SK-N-SH (cell line): ENCODE data around the gene ESRP2. TPM values are rescaled to one million over a fixed set of nuclear protein-coding genes. Genes with fewer than 3 reads are reported as not detected.
A peak's percentile ranks its signal among the peaks of the same experiment; 100 is the strongest.

Experiments used
- CTCF ChIA-PET: fragments of 300-600, 350-600 bp; formaldehyde crosslinking; extraction: SDS; loops from one replicate; lab custom pipeline; 2021; lab: Yijun Ruan, JAX
- POLR2A ChIA-PET: fragments of 350-600 bp; sonication (Branson Sonifier 250); formaldehyde crosslinking; extraction: SDS; loops from one replicate; lab custom pipeline; 2020; ENCODE audit warnings: antibody characterized with exemption, inconsistent platforms; lab: Yijun Ruan, JAX
- DNase-seq: peaks from one replicate; pipeline ENCODE4 v3.0.0; 2012
- H2AFZ ChIP-seq: fragments of 200-600 bp; sonication (generic); 2 replicates; pipeline ENCODE4 v1.8.1; 2016; ENCODE audit warnings: antibody characterized with exemption, mild to moderate bottlenecking, low read depth
- H3F3A ChIP-seq: fragments of 200-600 bp; sonication (generic); replicated peaks from 2 replicates; pipeline ENCODE3; 2016; ENCODE audit warnings: antibody characterized with exemption, mild to moderate bottlenecking; ENCODE audit not compliant: insufficient read depth
- H3K27ac ChIP-seq, 2 experiments: fragments of 200-500 bp in 1 of 2; fragments of 200-600 bp in 1 of 2; sonication (Bioruptor generic) in 1 of 2; sonication (generic), shearing (Covaris generic) in 1 of 2; 2 replicates each; pipeline versions ENCODE4 v1.5.1 to v1.6.1; 2014 to 2016; ENCODE audit warnings: low read depth in 2 of 2, inconsistent platforms in 1 of 2, low read length in 1 of 2, mild to moderate bottlenecking in 1 of 2, mixed read lengths in 1 of 2
- H3K27me3 ChIP-seq: fragments of 200-600 bp; sonication (generic), shearing (Covaris generic); 2 replicates; pipeline ENCODE4 v1.6.1; 2016; ENCODE audit warnings: mixed run types; ENCODE audit not compliant: insufficient read depth
- H3K36me3 ChIP-seq, 2 experiments: fragments of 200-500 bp in 1 of 2; fragments of 200-600 bp in 1 of 2; sonication (Bioruptor generic) in 1 of 2; sonication (generic) in 1 of 2; replicated peaks in 1 of 2; 2 replicates each; pipeline versions ENCODE3 to v1.5.1; 2014 to 2016; ENCODE audit warnings: low read length in 1 of 2, mild to moderate bottlenecking in 1 of 2; ENCODE audit not compliant: insufficient read depth in 2 of 2, control insufficient read depth in 1 of 2
- H3K4me1 ChIP-seq, 2 experiments: fragments of 200-500 bp in 1 of 2; fragments of 200-600 bp in 1 of 2; sonication (Bioruptor generic) in 1 of 2; sonication (generic), shearing (Covaris generic) in 1 of 2; 2 replicates each; pipeline versions ENCODE4 v1.5.1 to v1.6.1; 2014 to 2016; ENCODE audit warnings: low read depth in 1 of 2, low read length in 1 of 2, mixed run types in 1 of 2; ENCODE audit not compliant: insufficient read depth in 2 of 2, control insufficient read depth in 1 of 2
- H3K4me2 ChIP-seq: fragments of 200-600 bp; sonication (generic), shearing (Covaris generic); 2 replicates; pipeline ENCODE4 v1.6.1; 2017; ENCODE audit warnings: mixed run types
- H3K4me3 ChIP-seq, 2 experiments: fragments of 200-500 bp in 1 of 2; fragments of 200-600 bp in 1 of 2; sonication (Bioruptor generic) in 1 of 2; sonication (generic), shearing (Covaris generic) in 1 of 2; 2 replicates each; pipeline versions ENCODE4 v1.5.1 to v1.8.1; 2014 to 2016; ENCODE audit warnings: low read depth in 2 of 2, inconsistent platforms in 1 of 2, low read length in 1 of 2, mild to moderate bottlenecking in 1 of 2, mixed read lengths in 1 of 2, moderate library complexity in 1 of 2
- H3K79me2 ChIP-seq: fragments of 200-600 bp; sonication (generic); 2 replicates; pipeline ENCODE4 v1.8.1; 2017; ENCODE audit warnings: mild to moderate bottlenecking; ENCODE audit not compliant: insufficient read depth
- H3K9ac ChIP-seq: fragments of 200-600 bp; sonication (generic); 2 replicates; pipeline ENCODE4 v1.6.1; 2017; ENCODE audit warnings: mixed run types
- H3K9me2 ChIP-seq: fragments of 200-600 bp; sonication (generic); 2 replicates; pipeline ENCODE4 v1.6.1; 2017; ENCODE audit warnings: mixed run types
- H3K9me3 ChIP-seq: fragments of 200-600 bp; sonication (generic); 2 replicates; pipeline ENCODE4 v1.6.1; 2017; ENCODE audit warnings: mixed run types, mild to moderate bottlenecking, moderate library complexity
- H4K20me1 ChIP-seq: fragments of 200-600 bp; sonication (generic); 2 replicates; pipeline ENCODE4 v1.6.1; 2017; ENCODE audit warnings: mild to moderate bottlenecking, mixed run types; ENCODE audit not compliant: insufficient read depth
- CHD2 ChIP-seq: fragments of 150-350 bp; IDR thresholded peaks from 2 replicates; pipeline ENCODE4 v1.6.1; 2018; ENCODE audit warnings: low read length; ENCODE audit not compliant: partially characterized antibody
- CTCF ChIP-seq: fragments of 200-600 bp; sonication (generic); IDR thresholded peaks from 2 replicates; pipeline ENCODE4 v1.6.1; 2017; ENCODE audit warnings: antibody characterized with exemption, mild to moderate bottlenecking, moderate library complexity
- ELF1 ChIP-seq: IDR thresholded peaks from 2 replicates; pipeline ENCODE4 v1.4.0; 2012
- EZH2phosphoT487 ChIP-seq: fragments of 200-600 bp; sonication (generic); IDR thresholded peaks from 2 replicates; pipeline ENCODE4 v1.6.1; 2017; ENCODE audit warnings: low read depth, mixed run types, mild to moderate bottlenecking, antibody characterized with exemption, moderate library complexity, borderline replicate concordance
- FOXJ3 ChIP-seq: sonication (generic); formaldehyde crosslinking; IDR thresholded peaks from 2 replicates; pipeline ENCODE4 v1.5.1; 2020; ENCODE audit warnings: mild to moderate bottlenecking, missing genetic modification reagents
- GABPA ChIP-seq: IDR thresholded peaks from 2 replicates; pipeline ENCODE4 v1.4.0; 2012; ENCODE audit warnings: low read depth, mild to moderate bottlenecking
- JUND ChIP-seq: IDR thresholded peaks from 2 replicates; pipeline ENCODE4 v1.4.0; 2012
- MEF2A ChIP-seq: IDR thresholded peaks from 2 replicates; pipeline ENCODE4 v1.4.0; 2012; ENCODE audit warnings: low read depth, borderline replicate concordance
- MXI1 ChIP-seq: IDR thresholded peaks from 2 replicates; pipeline ENCODE4 v1.6.1; 2012; ENCODE audit warnings: mild to moderate bottlenecking, low read depth, low read length, improper control_type of control experiment
- PBX3 ChIP-seq: IDR thresholded peaks from 2 replicates; pipeline ENCODE4; 2012
- POLR2AphosphoS5 ChIP-seq: IDR thresholded peaks from 2 replicates; pipeline ENCODE4 v1.6.1; 2012; ENCODE audit warnings: low read depth, low read length
- RCOR1 ChIP-seq: fragments of 150-350 bp; IDR thresholded peaks from 2 replicates; pipeline ENCODE4 v1.6.1; 2017; ENCODE audit warnings: antibody characterized with exemption, low read length
- REST ChIP-seq: IDR thresholded peaks from 2 replicates; pipeline ENCODE4 v1.6.1; 2012; ENCODE audit warnings: mild to moderate bottlenecking, low read depth, low read length, moderate library complexity
- TAF1 ChIP-seq: IDR thresholded peaks from 2 replicates; pipeline ENCODE4 v1.6.1; 2012; ENCODE audit warnings: low read depth, mild to moderate bottlenecking, low read length, moderate library complexity, borderline replicate concordance
- TCF12 ChIP-seq: IDR thresholded peaks from 2 replicates; pipeline ENCODE4 v1.4.0; 2012
- YY1 ChIP-seq: IDR thresholded peaks from 2 replicates; pipeline ENCODE4 v1.4.0; 2012; ENCODE audit warnings: low read depth, mild to moderate bottlenecking
- WGBS: methylation state at CpG from one replicate; pipeline ENCODE4 v1.1.6; 2017; ENCODE audit warnings: low lambda C conversion rate; 5-methylcytosine and 5-hydroxymethylcytosine counted together
- polyA plus RNA-seq, 3 experiments: library from polyadenylated mRNA; depleted of rRNA; stranded (reverse); fragments of >200 nt; gene quantifications; 2 replicates each; pipeline ENCODE4 v1.2.3, GENCODE V29; 2012

The ESRP2 gene
- polyA plus RNA-seq, 1 of the 3 experiments (the other 2 are of a cell fraction) = 0.07 TPM

- TF ChIP-seq TCF12 = no peak
- no peak for TF ChIP-seq CTCF
- TF ChIP-seq JUND = no peak
- no peak for TF ChIP-seq POLR2AphosphoS5
- TF ChIP-seq REST = no peak
- TF ChIP-seq MXI1 = no peak
- no peak for TF ChIP-seq EZH2phosphoT487
- no peak for TF ChIP-seq FOXJ3 (CRISPR knock-in tag)
- no peak for TF ChIP-seq GABPA
- no peak for TF ChIP-seq CHD2
- no peak for TF ChIP-seq RCOR1
- no peak for TF ChIP-seq YY1
- no peak for TF ChIP-seq MEF2A
- no peak for TF ChIP-seq PBX3
- TF ChIP-seq ELF1 = no peak
- no peak for TF ChIP-seq TAF1
- TF ChIP-seq, all 33 proteins: peak for 0
- peaks cover 13% of the 10 kb centered on the region for H3K79me2 ChIP-seq
- peaks cover 0 to 5% of the 10 kb centered on the region in 2 experiments for H3K36me3 ChIP-seq
- no peak overlapping the region for H2AFZ ChIP-seq
- ChIA-PET POLR2A (no interaction called here), CTCF (interaction anchor here (3.3 to 3.4 kb wide), 2 partner anchors 15 to 17 kb away, joined by 15 to 22 read pairs; partner anchors contain the start of gene SLC7A6)
- peak overlapping the region in 1 of 2 experiments; percentile 88; a peak in 1 of 4 replicates for H3K4me3 ChIP-seq
- H3K27ac ChIP-seq = no peak overlapping the region
- no peaks in the 10 kb centered on the region for H3K9me3 ChIP-seq
- H3K9me2 ChIP-seq = no peaks in the 10 kb centered on the region
- no peaks in the 10 kb centered on the region for H3K27me3 ChIP-seq
- H3K4me2 ChIP-seq = peak overlapping the region; percentile 92
- H3F3A ChIP-seq = no peaks in the 10 kb centered on the region
- no peak overlapping the region for H3K9ac ChIP-seq
- WGBS = 96% methylated on average over 5 of the region's 5 CpGs
- no peak for DNase-seq
- H4K20me1 ChIP-seq = no peaks in the 10 kb centered on the region
- H3K4me1 ChIP-seq = peaks cover 7 to 15% of the 10 kb centered on the region in 2 experiments; a peak in 2 of 4 replicates
Observed at GRCh38 chr16:68246666-68247065, 10.7 kb upstream of the ESRP2 start.
